ENCODE data around the gene DNAH1.
A peak's percentile ranks its signal among the peaks of the same experiment; 100 is the strongest.

The DNAH1 gene

GRCh38 chr3:52441772-52442332 is 125.7 kb downstream of the DNAH1 start:
- Histone ChIP-seq H2AK5ac (ENCODE audit: low read length, severe bottlenecking) (no peak overlapping the region), H2BK15ac (ENCODE audit: low read depth, poor library complexity, severe bottlenecking) (no peak overlapping the region), H3K4me2 (ENCODE audit: low read length, poor library complexity, severe bottlenecking) (no peak overlapping the region), H3K9me3 (ENCODE audit: control insufficient read depth, low read length) (no peaks in the 10 kb centered on the region), H2AFZ (ENCODE audit: low read depth, low read length) (no peak overlapping the region), H3K4me3 (ENCODE audit: insufficient read depth in 1 of 2, low read depth in 1 of 2, low read length in 2 of 2) (no peak overlapping the region), H2BK5ac (ENCODE audit: low read depth, low read length, poor library complexity, severe bottlenecking) (no peak overlapping the region), H3K4me1 (ENCODE audit: control insufficient read depth, insufficient read depth, low read depth, low read length) (peaks cover 5% of the 10 kb centered on the region), H3K27me3 (ENCODE audit: control insufficient read depth in 1 of 2, insufficient read depth in 1 of 2, low read length in 2 of 2) (peaks cover 0 to 10% of the 10 kb centered on the region in 2 experiments), H3K79me1 (replicated peaks; ENCODE audit: low read length, poor library complexity, severe bottlenecking) (no peaks in the 10 kb centered on the region), H3K36me3 (ENCODE audit: control insufficient read depth in 1 of 2, insufficient read depth in 2 of 2, low read depth in 1 of 2, low read length in 2 of 2) (no peaks in the 10 kb centered on the region), H3K27ac (ENCODE audit: low read length, poor library complexity, severe bottlenecking) (no peak overlapping the region), H4K91ac (ENCODE audit: low read length) (no peak overlapping the region), H3K14ac (ENCODE audit: low read length in 2 of 2) (no peak overlapping the region), H3K18ac (ENCODE audit: low read depth in 1 of 2, low read length in 2 of 2) (no peak overlapping the region), H3K9ac (ENCODE audit: low read length) (no peak overlapping the region), H2BK12ac (ENCODE audit: low read length in 2 of 2) (no peak overlapping the region), H3K23ac (ENCODE audit: low read length in 2 of 2) (no peak overlapping the region), H4K8ac (ENCODE audit: low read length) (no peak overlapping the region), H2BK120ac (ENCODE audit: low read depth, low read length) (no peak overlapping the region), H3K4ac (ENCODE audit: low read depth in 1 of 2, low read length in 2 of 2) (no peak overlapping the region)
- 96% methylated on average over 18 of the region's 18 CpGs for WGBS
- DNase-seq, result no peak

- Histone ChIP-seq H3K4me1 (ENCODE audit: control insufficient read depth, insufficient read depth, low read depth, low read length) (peaks cover 5% of the 10 kb centered on the region), H2AFZ (ENCODE audit: low read depth, low read length) (no peak overlapping the region), H3K4ac (ENCODE audit: low read depth in 1 of 2, low read length in 2 of 2) (no peak overlapping the region), H3K23ac (ENCODE audit: low read length in 2 of 2) (no peak overlapping the region), H3K27ac (ENCODE audit: low read length, poor library complexity, severe bottlenecking) (no peak overlapping the region), H2BK120ac (ENCODE audit: low read depth, low read length) (no peak overlapping the region), H3K27me3 (ENCODE audit: control insufficient read depth in 1 of 2, insufficient read depth in 1 of 2, low read length in 2 of 2) (peaks cover 0 to 10% of the 10 kb centered on the region in 2 experiments), H3K9me3 (ENCODE audit: control insufficient read depth, low read length) (no peaks in the 10 kb centered on the region), H2BK12ac (ENCODE audit: low read length in 2 of 2) (no peak overlapping the region), H3K9ac (ENCODE audit: low read length) (no peak overlapping the region), H2BK15ac (ENCODE audit: low read depth, poor library complexity, severe bottlenecking) (no peak overlapping the region), H4K91ac (ENCODE audit: low read length) (no peak overlapping the region), H3K79me1 (replicated peaks; ENCODE audit: low read length, poor library complexity, severe bottlenecking) (no peaks in the 10 kb centered on the region), H3K18ac (ENCODE audit: low read depth in 1 of 2, low read length in 2 of 2) (no peak overlapping the region), H3K4me3 (ENCODE audit: insufficient read depth in 1 of 2, low read depth in 1 of 2, low read length in 2 of 2) (no peak overlapping the region), H2BK5ac (ENCODE audit: low read depth, low read length, poor library complexity, severe bottlenecking) (no peak overlapping the region), H3K14ac (ENCODE audit: low read length in 2 of 2) (no peak overlapping the region), H4K8ac (ENCODE audit: low read length) (no peak overlapping the region), H2AK5ac (ENCODE audit: low read length, severe bottlenecking) (no peak overlapping the region), H3K4me2 (ENCODE audit: low read length, poor library complexity, severe bottlenecking) (no peak overlapping the region), H3K36me3 (ENCODE audit: control insufficient read depth in 1 of 2, insufficient read depth in 2 of 2, low read depth in 1 of 2, low read length in 2 of 2) (no peaks in the 10 kb centered on the region)
- WGBS, result 89% methylated on average over 15 of the region's 16 CpGs
- no peak for DNase-seq
Measured at GRCh38 chr3:52442409-52443267, 126.5 kb downstream of the DNAH1 start.

- Histone ChIP-seq H2AK5ac (ENCODE audit: low read length, severe bottlenecking) (no peak overlapping the region), H2BK12ac (ENCODE audit: low read length in 2 of 2) (no peak overlapping the region), H3K4ac (ENCODE audit: low read depth in 1 of 2, low read length in 2 of 2) (no peak overlapping the region), H3K9ac (ENCODE audit: low read length) (no peak overlapping the region), H3K18ac (ENCODE audit: low read depth in 1 of 2, low read length in 2 of 2) (no peak overlapping the region), H2BK120ac (ENCODE audit: low read depth, low read length) (no peak overlapping the region), H3K4me3 (ENCODE audit: insufficient read depth in 1 of 2, low read depth in 1 of 2, low read length in 2 of 2) (no peak overlapping the region), H2AFZ (ENCODE audit: low read depth, low read length) (no peak overlapping the region), H3K14ac (ENCODE audit: low read length in 2 of 2) (no peak overlapping the region), H3K4me1 (ENCODE audit: control insufficient read depth, insufficient read depth, low read depth, low read length) (peaks cover 5% of the 10 kb centered on the region), H3K23ac (ENCODE audit: low read length in 2 of 2) (no peak overlapping the region), H3K27ac (ENCODE audit: low read length, poor library complexity, severe bottlenecking) (no peak overlapping the region), H3K4me2 (ENCODE audit: low read length, poor library complexity, severe bottlenecking) (no peak overlapping the region), H2BK5ac (ENCODE audit: low read depth, low read length, poor library complexity, severe bottlenecking) (no peak overlapping the region), H4K8ac (ENCODE audit: low read length) (no peak overlapping the region), H4K91ac (ENCODE audit: low read length) (no peak overlapping the region), H3K36me3 (ENCODE audit: control insufficient read depth in 1 of 2, insufficient read depth in 2 of 2, low read depth in 1 of 2, low read length in 2 of 2) (no peaks in the 10 kb centered on the region), H3K79me1 (replicated peaks; ENCODE audit: low read length, poor library complexity, severe bottlenecking) (no peaks in the 10 kb centered on the region), H2BK15ac (ENCODE audit: low read depth, poor library complexity, severe bottlenecking) (no peak overlapping the region), H3K9me3 (ENCODE audit: control insufficient read depth, low read length) (no peaks in the 10 kb centered on the region), H3K27me3 (ENCODE audit: control insufficient read depth in 1 of 2, insufficient read depth in 1 of 2, low read length in 2 of 2) (peaks cover 0 to 10% of the 10 kb centered on the region in 2 experiments)
- DNase-seq, result no peak
- WGBS, result 98% methylated on average over 4 of the region's 8 CpGs
Measured at GRCh38 chr3:52443268-52443610, 127.1 kb downstream of the DNAH1 start.

GRCh38 chr3:52443791-52444687 is 127.9 kb downstream of the DNAH1 start:
- no peak overlapping the region for H3K4ac ChIP-seq (ENCODE audit: low read depth in 1 of 2, low read length in 2 of 2)
- no peak for DNase-seq
- no peaks in the 10 kb centered on the region for H3K9me3 ChIP-seq (ENCODE audit: control insufficient read depth, low read length)
- H3K27ac ChIP-seq (ENCODE audit: low read length, poor library complexity, severe bottlenecking), result no peak overlapping the region
- peak overlapping the region in 1 of 2 experiments; percentile 91 for H3K14ac ChIP-seq (ENCODE audit: low read length in 2 of 2)
- WGBS, result 87% methylated on average over 25 of the region's 25 CpGs
- H3K4me3 ChIP-seq (ENCODE audit: insufficient read depth in 1 of 2, low read depth in 1 of 2, low read length in 2 of 2), result no peak overlapping the region
- H3K27me3 ChIP-seq (ENCODE audit: control insufficient read depth in 1 of 2, insufficient read depth in 1 of 2, low read length in 2 of 2), result peaks cover 0 to 10% of the 10 kb centered on the region in 2 experiments
- H2BK12ac ChIP-seq (ENCODE audit: low read length in 2 of 2), result no peak overlapping the region
- H4K91ac ChIP-seq (ENCODE audit: low read length), result no peak overlapping the region
- H3K79me1 ChIP-seq (replicated peaks; ENCODE audit: low read length, poor library complexity, severe bottlenecking), result no peaks in the 10 kb centered on the region
- H3K18ac ChIP-seq (ENCODE audit: low read depth in 1 of 2, low read length in 2 of 2), result peak overlapping the region in 1 of 2 experiments; percentile 30
- no peaks in the 10 kb centered on the region for H3K36me3 ChIP-seq (ENCODE audit: control insufficient read depth in 1 of 2, insufficient read depth in 2 of 2, low read depth in 1 of 2, low read length in 2 of 2)
- no peak overlapping the region for H3K9ac ChIP-seq (ENCODE audit: low read length)
- H4K8ac ChIP-seq (ENCODE audit: low read length), result no peak overlapping the region
- no peak overlapping the region for H2AFZ ChIP-seq (ENCODE audit: low read depth, low read length)
- H2AK5ac ChIP-seq (ENCODE audit: low read length, severe bottlenecking), result no peak overlapping the region
- H2BK15ac ChIP-seq (ENCODE audit: low read depth, poor library complexity, severe bottlenecking), result no peak overlapping the region
- H2BK120ac ChIP-seq (ENCODE audit: low read depth, low read length), result no peak overlapping the region
- H3K23ac ChIP-seq (ENCODE audit: low read length in 2 of 2), result no peak overlapping the region
- H2BK5ac ChIP-seq (ENCODE audit: low read depth, low read length, poor library complexity, severe bottlenecking), result no peak overlapping the region
- H3K4me1 ChIP-seq (ENCODE audit: control insufficient read depth, insufficient read depth, low read depth, low read length), result peaks cover 5% of the 10 kb centered on the region
- H3K4me2 ChIP-seq (ENCODE audit: low read length, poor library complexity, severe bottlenecking), result no peak overlapping the region

Data from mesenchymal stem cell (in vitro differentiated cells and primary cell).